Measurements from ENCODE around the gene SGTA.

The SGTA gene

DNA sequence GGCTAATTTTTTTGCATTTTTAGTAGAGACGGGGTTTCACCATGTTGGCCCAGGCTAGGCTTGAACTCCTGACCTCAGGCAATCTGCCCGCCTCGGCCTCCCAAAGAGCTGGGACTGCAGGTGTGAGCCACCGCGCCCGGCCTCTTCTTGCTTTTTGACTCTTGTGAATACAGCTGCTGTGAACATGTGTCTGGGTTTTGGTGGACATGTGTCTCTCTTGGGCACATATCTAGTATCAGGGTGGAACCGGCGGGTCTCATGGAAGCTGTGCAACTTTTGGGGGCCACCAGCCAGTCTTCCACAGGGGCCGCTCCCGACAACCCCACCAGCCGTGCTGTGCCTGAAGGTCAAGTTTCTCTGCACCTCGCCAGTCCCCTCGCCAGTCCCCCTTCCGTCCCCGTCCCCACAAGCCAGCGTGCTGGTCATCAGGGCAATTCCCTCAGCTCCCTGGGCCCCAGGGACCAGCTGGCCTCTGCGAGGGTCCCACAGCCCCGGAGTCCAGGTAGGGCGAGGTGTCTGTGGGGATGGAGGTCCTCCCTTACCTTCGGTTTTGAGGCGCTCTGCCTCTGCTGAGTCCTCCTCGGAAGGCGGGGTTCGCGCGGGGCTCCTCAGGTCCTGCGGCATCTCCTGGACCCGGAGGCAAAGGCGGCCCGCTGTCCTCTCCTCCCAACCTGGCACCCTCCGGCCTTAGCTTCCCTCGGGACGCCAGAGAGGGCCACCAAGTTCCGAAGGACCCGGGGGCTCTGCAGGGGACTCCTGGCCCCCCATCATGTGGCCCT is 16.3 kb downstream of the SGTA start:
- Histone ChIP-seq H3K4me1 (ENCODE audit: control insufficient read depth, insufficient read depth, low read length, poor library complexity, severe bottlenecking) (no peaks in the 10 kb centered on the region), H3K4me3 (ENCODE audit: extremely low read depth, insufficient read depth, low read length, poor library complexity, severe bottlenecking) (no peak overlapping the region), H3K27ac (ENCODE audit: low read depth, low read length, severe bottlenecking) (no peak overlapping the region), H3K36me3 (ENCODE audit: control insufficient read depth, insufficient read depth, low read length) (peaks cover 84% of the 10 kb centered on the region), H3K9me3 (ENCODE audit: control insufficient read depth, low read length) (no peaks in the 10 kb centered on the region)
- 96 to 98% methylated on average over 31 to 32 of the region's 35 CpGs for WGBS, 2 experiments (ENCODE audit: insufficient coverage in 2 of 2)

DNA sequence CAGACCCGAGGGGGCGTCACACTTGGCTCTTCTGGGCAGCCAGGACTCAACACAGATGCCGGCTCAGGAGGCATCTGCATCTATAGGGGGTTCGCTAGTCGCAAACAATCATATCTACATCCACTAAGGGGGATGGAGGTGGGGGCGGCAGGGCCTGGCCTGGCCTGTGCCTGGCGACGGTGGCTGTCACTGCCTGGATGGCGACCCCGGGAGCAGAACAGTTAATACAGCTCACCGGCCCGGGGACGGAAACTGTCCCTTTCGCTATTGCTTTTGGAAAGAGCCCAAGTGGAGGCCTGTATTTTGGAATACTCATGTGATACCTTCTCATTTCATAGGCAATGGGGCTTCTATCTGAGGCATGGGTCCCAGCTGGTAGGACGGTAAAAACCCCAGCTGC is 17.7 kb downstream of the SGTA start:
- peaks cover 88% of the 10 kb centered on the region for H3K36me3 ChIP-seq (ENCODE audit: control insufficient read depth, insufficient read depth, low read length)
- H3K9me3 ChIP-seq (ENCODE audit: control insufficient read depth, low read length), result no peaks in the 10 kb centered on the region

DNA sequence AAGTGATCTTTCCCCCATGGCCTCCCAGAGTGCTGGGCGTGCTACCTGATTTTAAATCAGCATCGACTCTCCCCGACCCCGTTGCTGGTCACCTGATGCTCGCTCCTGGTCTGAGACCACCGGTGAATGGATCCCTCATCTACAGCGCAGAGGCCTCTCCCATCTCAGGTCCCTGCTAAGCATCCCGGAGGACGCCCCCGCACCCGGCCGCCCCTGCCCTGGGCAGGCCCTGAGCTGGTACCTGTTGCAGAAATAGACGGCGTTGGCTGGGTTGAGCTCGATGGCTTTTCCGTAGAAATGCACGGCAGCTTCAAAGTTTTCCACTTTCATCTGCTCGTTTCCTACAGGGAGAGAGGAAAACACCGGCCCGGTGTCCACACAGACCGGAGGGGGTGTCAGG is 18.1 kb downstream of the SGTA start:
- Histone ChIP-seq H3K27ac (ENCODE audit: low read depth, low read length, severe bottlenecking) (no peak overlapping the region), H3K4me3 (ENCODE audit: extremely low read depth, insufficient read depth, low read length, poor library complexity, severe bottlenecking) (no peak overlapping the region), H3K9me3 (ENCODE audit: control insufficient read depth, low read length) (no peaks in the 10 kb centered on the region), H3K4me1 (ENCODE audit: control insufficient read depth, insufficient read depth, low read length, poor library complexity, severe bottlenecking) (no peaks in the 10 kb centered on the region), H3K36me3 (ENCODE audit: control insufficient read depth, insufficient read depth, low read length) (peaks cover 87% of the 10 kb centered on the region)
- WGBS, 2 experiments (ENCODE audit: insufficient coverage in 2 of 2), result 96 to 99% methylated on average over 18 to 20 of the region's 21 CpGs

More for the DNA sequence above, 17.7 kb downstream of the SGTA start:
- H3K27ac ChIP-seq (ENCODE audit: low read depth, low read length, severe bottlenecking), result no peak overlapping the region
- no peaks in the 10 kb centered on the region for H3K4me1 ChIP-seq (ENCODE audit: control insufficient read depth, insufficient read depth, low read length, poor library complexity, severe bottlenecking)
- 93 to 96% methylated on average over 10 of the region's 15 CpGs for WGBS, 2 experiments (ENCODE audit: insufficient coverage in 2 of 2)
- H3K4me3 ChIP-seq (ENCODE audit: extremely low read depth, insufficient read depth, low read length, poor library complexity, severe bottlenecking), result no peak overlapping the region

DNA sequence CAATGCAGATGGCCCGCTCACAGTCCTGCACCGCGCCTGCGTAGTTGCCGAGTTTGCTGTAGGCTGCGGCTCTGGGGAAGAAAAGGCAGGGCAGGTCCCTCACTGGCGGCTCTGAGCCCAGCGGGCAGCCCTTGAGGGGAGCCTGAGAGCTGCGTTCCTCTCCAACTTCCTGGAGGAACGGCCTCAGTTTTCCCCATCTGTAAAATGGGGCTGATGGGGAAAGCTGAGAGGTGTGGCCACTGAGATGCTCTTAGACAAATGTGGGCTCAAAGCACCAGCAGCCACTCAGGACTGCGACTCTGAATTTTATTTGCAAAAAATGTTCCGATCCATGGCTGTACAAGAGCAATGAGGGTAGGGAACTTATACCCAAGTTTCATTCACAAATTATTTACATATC is 19.4 kb downstream of the SGTA start:
- H3K27ac ChIP-seq (ENCODE audit: low read depth, low read length, severe bottlenecking), result no peak overlapping the region
- no peaks in the 10 kb centered on the region for H3K9me3 ChIP-seq (ENCODE audit: control insufficient read depth, low read length)
- peaks cover 89% of the 10 kb centered on the region for H3K36me3 ChIP-seq (ENCODE audit: control insufficient read depth, insufficient read depth, low read length)
- WGBS, 2 experiments (ENCODE audit: insufficient coverage in 2 of 2), result 98 to 99% methylated on average over 10 to 12 of the region's 12 CpGs
- no peaks in the 10 kb centered on the region for H3K4me1 ChIP-seq (ENCODE audit: control insufficient read depth, insufficient read depth, low read length, poor library complexity, severe bottlenecking)
- H3K4me3 ChIP-seq (ENCODE audit: extremely low read depth, insufficient read depth, low read length, poor library complexity, severe bottlenecking), result no peak overlapping the region

DNA sequence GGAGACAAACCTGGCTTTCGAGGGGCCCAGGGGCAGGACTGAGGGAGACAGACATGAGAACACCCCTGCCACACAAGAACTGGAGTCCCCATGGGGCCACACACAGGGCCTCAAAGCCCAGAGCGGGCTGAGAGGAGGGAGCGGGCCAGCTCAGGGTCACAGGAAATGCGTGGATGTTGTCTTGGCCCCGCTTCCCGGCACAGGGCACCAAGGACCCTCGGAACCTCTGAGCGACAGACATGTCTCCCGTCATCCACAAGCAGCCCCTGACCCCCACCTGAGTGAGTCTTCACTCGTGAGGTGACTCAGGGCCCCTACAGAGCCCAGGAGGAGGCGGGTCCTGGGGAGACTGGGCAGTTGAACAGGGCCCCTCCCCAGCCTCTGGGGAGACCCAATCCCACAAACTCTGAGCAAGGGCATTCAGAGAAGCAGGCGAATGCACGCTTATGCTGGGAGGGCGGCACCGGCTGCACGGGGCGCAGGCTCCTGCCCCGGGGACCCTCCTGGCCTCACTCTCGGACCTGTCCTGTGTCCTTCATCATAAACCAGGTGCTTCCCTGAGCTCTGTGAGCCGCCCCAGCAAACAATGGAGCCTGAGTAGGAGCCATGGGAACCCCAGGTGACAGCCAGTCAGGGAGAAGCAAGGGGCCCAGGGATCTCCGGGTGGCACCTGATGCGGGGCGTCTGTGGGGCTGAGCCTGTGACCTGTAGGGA is 20.1 kb downstream of the SGTA start:
- H3K4me1 ChIP-seq (ENCODE audit: control insufficient read depth, insufficient read depth, low read length, poor library complexity, severe bottlenecking), result no peaks in the 10 kb centered on the region
- H3K4me3 ChIP-seq (ENCODE audit: extremely low read depth, insufficient read depth, low read length, poor library complexity, severe bottlenecking), result no peak overlapping the region
- no peak overlapping the region for H3K27ac ChIP-seq (ENCODE audit: low read depth, low read length, severe bottlenecking)
- H3K36me3 ChIP-seq (ENCODE audit: control insufficient read depth, insufficient read depth, low read length), result peaks cover 88% of the 10 kb centered on the region
- no peaks in the 10 kb centered on the region for H3K9me3 ChIP-seq (ENCODE audit: control insufficient read depth, low read length)
- WGBS, 2 experiments (ENCODE audit: insufficient coverage in 2 of 2), result 94 to 97% methylated on average over 17 to 23 of the region's 23 CpGs

DNA sequence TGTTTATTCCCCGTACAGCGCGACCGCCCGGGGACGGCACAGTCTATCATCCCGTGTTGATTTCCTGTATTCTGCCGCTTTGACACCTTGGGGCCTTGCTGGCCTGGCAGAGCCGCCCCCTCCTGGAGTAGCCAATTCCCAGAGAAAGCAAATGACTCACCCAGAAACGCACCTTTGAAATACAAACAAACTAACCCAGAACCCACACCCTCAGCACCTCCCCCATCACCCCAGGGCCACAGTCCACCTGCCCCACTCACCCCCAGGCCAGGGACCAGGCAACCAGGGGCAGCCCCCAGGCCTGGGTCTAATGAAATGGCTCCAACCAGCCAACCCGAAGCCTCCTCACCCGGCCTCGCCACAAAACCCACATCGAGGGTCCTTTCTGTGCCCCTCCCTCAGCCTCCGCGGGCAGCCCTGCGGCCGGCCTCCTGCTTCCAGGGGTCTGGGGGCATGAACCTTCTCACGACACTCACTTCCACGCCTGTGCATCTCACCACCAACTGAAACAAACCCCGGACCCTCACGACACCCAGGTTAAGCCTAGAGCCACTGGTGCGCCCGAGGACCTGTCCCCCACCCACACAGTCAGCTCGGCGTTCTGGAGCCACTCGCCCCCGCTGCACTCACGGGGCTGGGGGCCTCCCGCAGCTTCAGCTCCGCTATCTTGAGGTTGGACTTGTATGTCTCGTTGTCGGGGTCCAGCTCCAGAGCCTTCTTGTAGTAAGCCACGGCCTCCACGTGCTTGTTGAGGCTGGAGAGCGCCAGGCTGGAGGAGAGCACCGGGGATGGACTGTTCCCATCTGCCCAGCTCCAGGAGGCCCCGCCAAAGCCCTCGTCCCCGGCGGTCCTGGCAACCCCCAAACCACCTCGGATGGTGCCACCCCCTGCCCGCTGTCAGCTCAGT is 20.9 kb downstream of the SGTA start:
- Histone ChIP-seq H3K4me1 (ENCODE audit: control insufficient read depth, insufficient read depth, low read length, poor library complexity, severe bottlenecking) (no peaks in the 10 kb centered on the region), H3K9me3 (ENCODE audit: control insufficient read depth, low read length) (no peaks in the 10 kb centered on the region), H3K27ac (ENCODE audit: low read depth, low read length, severe bottlenecking) (no peak overlapping the region), H3K4me3 (ENCODE audit: extremely low read depth, insufficient read depth, low read length, poor library complexity, severe bottlenecking) (no peak overlapping the region), H3K36me3 (ENCODE audit: control insufficient read depth, insufficient read depth, low read length) (peaks cover 85% of the 10 kb centered on the region)
- 94 to 95% methylated on average over 20 to 43 of the region's 43 CpGs for WGBS, 2 experiments (ENCODE audit: insufficient coverage in 2 of 2)

DNA sequence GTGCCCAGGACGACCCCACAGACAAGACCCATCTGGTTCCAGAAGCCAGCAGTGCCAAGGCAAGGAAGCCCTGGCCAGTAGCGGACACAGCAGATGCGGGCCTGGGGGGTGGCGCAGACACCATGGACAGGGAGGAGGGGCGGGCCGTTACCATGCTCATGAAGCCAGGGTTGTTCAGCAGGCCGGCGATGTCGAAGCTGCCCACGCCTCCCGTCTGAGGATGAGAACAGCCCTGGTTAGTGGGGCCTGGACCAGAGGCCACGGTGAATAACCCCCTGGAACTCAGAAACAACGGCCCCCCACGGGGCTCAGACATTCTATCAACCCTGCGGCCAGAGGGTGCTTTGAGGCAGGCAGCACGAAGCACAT is 21.8 kb downstream of the SGTA start:
- H3K36me3 ChIP-seq (ENCODE audit: control insufficient read depth, insufficient read depth, low read length), result peaks cover 86% of the 10 kb centered on the region
- 91 to 94% methylated on average over 15 of the region's 16 CpGs for WGBS, 2 experiments (ENCODE audit: insufficient coverage in 2 of 2)

DNA sequence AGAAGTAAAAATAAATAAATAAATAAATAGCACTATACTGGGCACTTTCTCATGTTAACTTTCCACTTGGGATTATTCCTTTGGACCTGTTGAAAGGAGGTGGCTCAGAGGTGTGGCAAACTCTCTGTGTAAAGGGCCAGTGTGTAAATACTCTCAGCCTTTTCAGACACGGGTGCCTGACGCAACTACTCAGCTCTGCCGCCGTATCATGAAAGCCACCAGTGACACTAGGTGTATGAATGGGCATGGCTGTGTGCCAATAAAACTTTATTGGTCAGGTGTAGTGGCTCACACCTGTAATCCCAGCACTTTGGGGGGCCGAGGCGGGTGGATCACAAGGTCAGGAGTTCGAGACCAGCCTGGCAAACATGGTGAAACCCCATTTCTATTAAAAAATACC is 23.1 kb downstream of the SGTA start:
- no peaks in the 10 kb centered on the region for H3K4me1 ChIP-seq (ENCODE audit: control insufficient read depth, insufficient read depth, low read length, poor library complexity, severe bottlenecking)
- peaks cover 89% of the 10 kb centered on the region for H3K36me3 ChIP-seq (ENCODE audit: control insufficient read depth, insufficient read depth, low read length)
- no peak overlapping the region for H3K4me3 ChIP-seq (ENCODE audit: extremely low read depth, insufficient read depth, low read length, poor library complexity, severe bottlenecking)
- 98 to 100% methylated on average over 7 of the region's 7 CpGs for WGBS, 2 experiments (ENCODE audit: insufficient coverage in 2 of 2)
- H3K27ac ChIP-seq (ENCODE audit: low read depth, low read length, severe bottlenecking), result no peak overlapping the region
- H3K9me3 ChIP-seq (ENCODE audit: control insufficient read depth, low read length), result no peaks in the 10 kb centered on the region

More for the DNA sequence above, 21.8 kb downstream of the SGTA start:
- Histone ChIP-seq H3K9me3 (ENCODE audit: control insufficient read depth, low read length) (no peaks in the 10 kb centered on the region), H3K4me1 (ENCODE audit: control insufficient read depth, insufficient read depth, low read length, poor library complexity, severe bottlenecking) (no peaks in the 10 kb centered on the region), H3K27ac (ENCODE audit: low read depth, low read length, severe bottlenecking) (no peak overlapping the region), H3K4me3 (ENCODE audit: extremely low read depth, insufficient read depth, low read length, poor library complexity, severe bottlenecking) (no peak overlapping the region)

DNA sequence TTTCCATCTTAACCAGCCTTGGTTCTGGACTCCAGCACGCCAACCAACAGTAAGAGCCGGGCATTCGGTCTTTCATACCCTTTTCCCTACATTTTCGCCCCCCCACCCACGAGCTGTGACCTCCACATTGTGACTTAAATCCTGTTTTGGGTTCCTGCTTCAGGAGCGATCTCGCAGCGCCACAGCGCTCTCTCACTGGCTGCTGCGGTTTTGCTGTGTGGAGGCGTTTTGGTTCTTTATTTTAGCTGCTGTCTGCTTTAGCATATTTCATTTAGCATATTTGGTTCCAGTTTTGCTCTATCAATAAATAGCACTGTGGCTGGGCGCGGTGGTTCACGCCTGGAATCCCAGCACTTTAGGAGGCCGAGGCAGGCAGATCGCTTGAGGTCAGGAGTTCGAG is 23.7 kb downstream of the SGTA start:
- Histone ChIP-seq H3K36me3 (ENCODE audit: control insufficient read depth, insufficient read depth, low read length) (peaks cover 89% of the 10 kb centered on the region), H3K4me3 (ENCODE audit: extremely low read depth, insufficient read depth, low read length, poor library complexity, severe bottlenecking) (no peak overlapping the region), H3K4me1 (ENCODE audit: control insufficient read depth, insufficient read depth, low read length, poor library complexity, severe bottlenecking) (no peaks in the 10 kb centered on the region), H3K27ac (ENCODE audit: low read depth, low read length, severe bottlenecking) (no peak overlapping the region), H3K9me3 (ENCODE audit: control insufficient read depth, low read length) (no peaks in the 10 kb centered on the region)
- 92 to 96% methylated on average over 9 to 13 of the region's 17 CpGs for WGBS, 2 experiments (ENCODE audit: insufficient coverage in 2 of 2)

DNA sequence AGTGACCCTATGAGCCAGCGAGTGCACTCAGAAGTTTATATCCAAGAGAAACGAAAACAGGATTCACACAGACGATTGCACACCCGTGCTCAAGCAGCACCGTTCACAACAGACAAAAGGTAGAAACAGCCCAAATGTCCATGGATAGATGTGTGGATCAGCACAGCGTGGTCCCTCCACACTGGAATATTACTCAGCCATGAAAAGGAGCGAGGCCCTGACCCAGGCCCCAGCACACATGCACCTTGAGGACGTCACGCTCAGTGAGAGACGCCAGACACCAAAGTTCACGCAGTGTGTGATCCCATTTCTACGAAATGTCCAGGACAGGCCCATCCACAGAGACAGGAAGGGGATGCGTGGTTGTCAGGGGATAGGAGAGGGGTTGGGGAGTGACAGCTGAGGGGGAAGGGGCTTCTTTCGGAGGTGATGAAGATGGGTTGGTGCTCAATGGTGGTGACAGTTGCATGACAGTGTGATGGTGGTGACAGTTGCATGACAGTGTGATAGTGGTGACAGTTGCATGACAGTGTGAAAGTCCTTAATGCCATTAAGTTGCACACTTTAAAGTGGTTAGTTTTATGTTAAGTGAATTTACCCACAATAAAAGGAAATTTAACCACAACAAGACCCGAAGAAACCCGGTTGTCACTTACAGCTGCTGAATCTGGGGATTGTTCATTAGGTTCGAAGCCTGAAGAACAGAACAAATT is 24.3 kb downstream of the SGTA start:
- Histone ChIP-seq H3K36me3 (ENCODE audit: control insufficient read depth, insufficient read depth, low read length) (peaks cover 88% of the 10 kb centered on the region), H3K9me3 (ENCODE audit: control insufficient read depth, low read length) (no peaks in the 10 kb centered on the region), H3K4me3 (ENCODE audit: extremely low read depth, insufficient read depth, low read length, poor library complexity, severe bottlenecking) (no peak overlapping the region), H3K27ac (ENCODE audit: low read depth, low read length, severe bottlenecking) (no peak overlapping the region), H3K4me1 (ENCODE audit: control insufficient read depth, insufficient read depth, low read length, poor library complexity, severe bottlenecking) (no peaks in the 10 kb centered on the region)
- WGBS, 2 experiments (ENCODE audit: insufficient coverage in 2 of 2), result 98 to 99% methylated on average over 16 to 17 of the region's 17 CpGs
